ENCODE data around the gene MAGEA9.
"Not testable (repeated sequence)": the region's sequence is repeated elsewhere in the genome, so short reads cannot be mapped to it uniquely, and the experiment has no call there.

Gene MAGEA9

DNA sequence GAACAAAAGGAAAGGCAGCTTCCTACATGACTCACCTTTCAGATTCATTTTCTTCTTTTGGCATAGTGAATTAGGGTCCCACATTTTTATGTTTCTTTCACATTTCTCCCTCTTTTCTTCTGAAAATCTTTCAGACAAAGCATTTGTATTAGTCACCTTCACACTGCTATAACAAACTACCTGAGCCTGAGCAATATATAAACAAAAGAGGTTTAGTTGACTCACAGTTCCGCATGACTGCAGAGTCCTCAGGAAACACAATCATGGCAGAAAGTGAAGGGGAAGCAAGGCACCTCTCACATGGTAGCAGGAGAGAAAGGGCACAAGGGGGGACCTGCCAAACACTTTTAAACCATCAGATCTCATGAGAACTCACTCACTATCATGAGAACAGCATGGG, 36.9 kb downstream of the MAGEA9 start:
- peak; percentile 2 for DNase-seq

DNA sequence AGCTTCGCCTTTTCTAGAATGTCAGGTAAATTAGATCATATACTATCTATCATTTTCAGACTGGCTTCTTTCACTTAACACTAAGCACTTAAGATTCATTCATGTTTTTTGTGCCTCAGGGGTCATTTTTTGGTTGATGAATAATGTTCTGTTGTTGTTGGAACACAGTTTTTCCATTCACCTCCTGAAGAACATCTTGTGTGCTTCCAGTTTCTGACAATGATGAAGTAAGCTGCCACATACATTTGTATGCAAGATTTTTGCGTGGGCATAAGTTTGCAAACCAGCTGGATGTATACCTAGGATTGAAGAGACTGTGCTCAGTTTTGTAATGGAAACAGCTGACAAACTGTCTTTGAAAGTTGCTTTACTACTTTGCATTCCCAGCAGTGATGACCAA, 37.6 kb downstream of the MAGEA9 start:
- no peak for DNase-seq

DNA sequence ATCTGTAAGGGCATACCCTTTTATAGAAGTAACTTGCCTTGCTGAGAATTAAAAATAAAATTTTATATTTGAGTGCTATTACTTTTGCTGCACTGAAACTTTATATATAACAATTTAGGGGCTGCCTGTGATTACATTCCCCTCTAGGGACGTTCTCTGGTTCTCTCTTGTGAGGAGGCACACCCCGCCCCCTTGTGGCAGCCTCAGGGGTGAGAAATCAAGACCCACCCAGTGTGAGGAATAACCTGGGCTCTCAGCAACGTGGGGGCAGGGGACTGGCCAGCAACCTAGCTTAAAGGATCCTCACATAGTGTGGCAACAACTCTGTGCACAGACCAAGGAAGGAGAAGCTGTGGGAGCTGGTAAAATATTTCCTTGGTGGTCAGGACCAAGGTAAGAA, 43.7 kb downstream of the MAGEA9 start:
- DNase-seq: peak; percentile 20

DNA sequence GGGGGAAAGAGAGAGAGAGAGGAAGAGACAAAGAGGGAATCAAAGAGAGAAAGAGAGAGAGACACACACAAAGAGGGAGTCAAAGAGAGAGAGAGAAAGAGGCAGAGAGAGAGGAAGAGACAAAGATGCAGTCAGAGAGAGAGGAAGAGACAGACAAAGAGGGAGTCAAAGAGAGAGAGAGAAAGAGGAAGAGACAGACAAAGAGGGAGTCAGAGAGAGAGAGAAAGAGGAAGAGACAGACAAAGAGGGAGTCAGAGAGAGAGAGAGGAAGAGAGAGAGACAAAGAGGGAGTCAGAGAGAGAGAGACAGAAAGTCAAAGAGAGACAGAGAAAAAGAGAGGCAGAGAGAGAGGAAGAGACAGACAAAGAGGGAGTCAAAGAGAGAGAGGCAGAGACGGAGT, 45.5 kb downstream of the MAGEA9 start:
- DNase-seq: no peak

DNA sequence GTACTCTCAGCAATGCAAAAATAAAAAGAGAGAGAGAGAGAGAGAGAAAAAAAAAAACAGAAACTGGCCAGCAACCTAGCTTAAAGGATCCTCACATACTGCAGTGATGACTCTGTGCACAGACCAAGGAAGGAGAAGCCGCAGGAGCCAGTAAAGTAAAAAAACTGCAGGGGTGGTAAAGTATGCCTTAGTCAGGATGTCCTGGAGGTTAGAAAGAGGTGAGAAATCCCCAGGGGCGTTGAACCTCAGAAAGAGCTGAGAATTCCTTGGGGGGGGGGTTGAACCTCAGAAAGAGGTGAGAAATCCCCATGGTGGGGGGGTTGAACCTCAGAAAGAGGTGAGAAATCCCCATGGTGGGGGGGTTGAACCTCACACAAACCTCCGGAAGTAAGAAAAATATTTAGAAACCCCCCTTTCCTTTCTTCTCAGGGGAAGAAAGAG, 48.0 kb downstream of the MAGEA9 start:
- DNase-seq: peak; percentile 6

DNA sequence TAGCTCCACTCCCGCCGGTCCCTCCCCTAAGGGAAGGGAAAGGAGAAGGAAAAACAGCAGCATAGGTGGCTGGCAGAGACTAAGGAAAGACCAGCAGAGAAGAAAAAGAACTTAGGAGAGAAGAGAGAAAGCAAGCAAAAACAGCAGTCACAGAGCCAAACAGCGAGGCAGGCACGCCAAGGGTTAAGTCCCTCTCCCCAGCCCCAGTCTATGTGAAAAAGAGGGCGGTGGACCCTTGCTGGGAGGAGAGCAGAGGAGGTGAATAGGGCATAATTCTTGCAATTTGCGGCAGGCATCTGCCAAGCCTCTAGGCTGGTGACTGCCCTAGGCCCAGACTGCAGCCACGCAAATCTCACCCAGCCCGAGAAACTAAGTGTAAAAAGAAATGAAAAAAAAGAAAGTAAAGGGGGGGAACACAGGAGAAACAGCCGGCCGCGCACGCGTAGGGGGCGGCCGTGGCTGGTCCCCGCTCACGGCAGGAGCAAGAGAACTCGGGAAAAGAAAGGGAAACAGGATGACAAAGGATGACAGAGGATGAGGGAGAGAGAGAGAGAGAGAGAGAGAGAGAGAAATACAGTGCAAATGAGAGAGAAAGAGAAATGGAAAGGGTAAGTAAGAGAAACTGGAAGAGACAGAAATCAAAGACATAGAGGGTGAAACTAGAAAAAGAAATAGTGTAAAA, 48.6 kb downstream of the MAGEA9 start:
- no peak for DNase-seq

DNA sequence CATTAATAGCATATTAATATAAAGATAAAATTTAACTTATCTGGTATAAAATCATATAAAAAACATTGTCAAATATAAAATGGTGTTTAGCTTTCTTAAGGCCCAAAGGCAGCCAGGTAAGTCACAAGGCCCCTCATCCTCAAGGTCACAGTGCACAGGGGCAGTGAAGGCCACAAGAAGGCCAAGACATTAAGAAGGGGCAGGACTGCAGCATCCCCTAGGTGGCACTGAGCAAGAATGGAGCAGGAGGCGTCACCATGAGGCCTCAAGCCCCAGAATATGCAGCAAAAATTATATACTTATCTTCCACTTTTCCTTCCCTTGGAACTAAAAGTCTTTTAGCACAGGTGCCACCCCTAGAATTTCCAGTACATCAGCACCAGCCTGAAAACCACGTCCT, 49.7 kb downstream of the MAGEA9 start:
- DNase-seq: no peak

DNA sequence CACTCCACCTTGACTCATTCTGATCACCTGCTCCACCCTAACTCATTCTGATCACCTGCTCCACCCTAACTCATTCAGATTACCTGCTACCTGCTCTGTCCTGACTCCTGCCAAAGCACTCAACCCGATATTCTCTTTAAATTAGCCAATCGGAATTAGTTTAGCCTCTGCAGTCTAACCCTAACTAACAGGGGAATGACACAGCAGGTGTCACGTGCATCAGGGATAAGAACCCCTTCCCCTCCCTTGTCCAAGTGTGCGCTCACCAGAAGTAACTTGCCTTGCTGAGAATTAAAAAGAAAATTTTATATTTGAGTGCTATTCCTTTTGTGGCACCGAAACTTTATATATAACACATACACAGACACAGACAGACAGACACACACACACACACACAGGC, 55.0 kb downstream of the MAGEA9 start:
- DNase-seq: not testable (repeated sequence)

DNA sequence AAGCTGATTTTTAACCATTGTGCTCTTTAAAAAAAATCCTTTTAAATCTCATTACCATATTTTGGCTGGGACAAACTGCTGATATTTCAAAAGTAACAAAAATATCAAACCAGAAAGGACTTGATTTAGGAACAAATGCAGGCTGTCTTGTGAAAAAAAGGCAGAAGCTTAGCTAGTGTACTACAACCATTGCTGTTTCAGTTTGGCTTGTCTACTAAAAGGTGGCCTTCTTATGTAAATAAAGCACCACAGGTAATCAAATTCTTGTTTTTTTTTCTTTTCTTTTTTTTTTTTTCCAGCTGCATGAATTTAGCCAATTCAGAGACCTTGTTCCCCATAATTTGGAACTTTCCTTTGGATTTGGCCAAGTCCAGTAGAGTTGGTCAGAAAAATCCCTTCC, 55.4 kb downstream of the MAGEA9 start:
- DNase-seq: no peak
